Ovary (tissue), 9 donors: Measurements from ENCODE around the gene CACNA1E. TPM values are rescaled to one million over a fixed set of nuclear protein-coding genes. Genes with fewer than 3 reads are reported as not detected.

Experiments used
- DNase-seq, 5 donors: peaks; one replicate each; pipeline ENCODE4 v3.0.0-alpha.2; 2019 to 2020
- H3K27ac ChIP-seq, 2 donors: fragments of 200-600 bp; one replicate each; pipeline versions ENCODE4 v1.5.1 to v1.8.0; 2019 to 2022
- H3K27me3 ChIP-seq: fragments of 200-600 bp; one replicate; pipeline ENCODE4 v1.8.0; 2022
- H3K36me3 ChIP-seq: fragments of 200-600 bp; sonication (generic); one replicate; pipeline ENCODE4 v1.5.1; 2019
- H3K4me1 ChIP-seq: one replicate; pipeline ENCODE4 v1.8.1; 2013; ENCODE audit warnings: mild to moderate bottlenecking, moderate library complexity; ENCODE audit not compliant: insufficient read depth
- H3K4me3 ChIP-seq: fragments of 200-600 bp; sonication (generic); one replicate; pipeline ENCODE4 v1.5.1; 2017
- H3K9me3 ChIP-seq, 2 donors: fragments of 200-600 bp in 1 of 2; sonication (generic) in 1 of 2; one replicate each; pipeline versions ENCODE4 v1.5.1 to v1.8.1; 2013 to 2019; ENCODE audit warnings: mild to moderate bottlenecking in 1 of 2, moderate library complexity in 1 of 2
- EP300 ChIP-seq: sonication (generic); formaldehyde crosslinking; IDR thresholded peaks from one replicate; pipeline ENCODE4 v1.6.1; 2017; ENCODE audit warnings: antibody characterized with exemption
- POLR2A ChIP-seq: fragments of 450-650 bp; IDR thresholded peaks from one replicate; pipeline ENCODE4 v1.6.1; 2017; ENCODE audit warnings: antibody characterized with exemption, mild to moderate bottlenecking, moderate library complexity
- WGBS, 3 donors: extraction: QIAGEN DNeasy Blood & Tissue Kit in 1 of 3; methylation state at CpG; one replicate each; pipeline versions ENCODE4 v1.1.5 to v1.1.7; 2013 to 2017; 5-methylcytosine and 5-hydroxymethylcytosine counted together
- intact Hi-C, 4 donors: fragments of 100-400 bp; cut with DNase I; formaldehyde crosslinking; loops; one replicate each; pipeline versions ENCODE4 v1.11.0 to v1.15.1; 2022 to 2023
- polyA plus RNA-seq, 2 donors: library from polyadenylated mRNA; stranded (reverse); fragments of 200-250 nt in 1 of 2; fragments of 350-450 nt in 1 of 2; fragmentation: Illumina TruSeq in 1 of 2; extraction: RNeasy Lipid Tissue Mini Kit (QIAGEN cat#74804) in 1 of 2; gene quantifications; one replicate each; pipeline ENCODE4 v1.2.3, GENCODE V29; 2013 to 2014
- total RNA-seq, 7 donors: library from RNA; depleted of rRNA in 2 of 7; stranded (reverse); fragments of >200 nt in 2 of 7; fragmentation: NEBNext Ultra II Directional in 3 of 7; extraction: Animal tissue kit (Norgen Biotek cat#: 25700) in 3 of 7; gene quantifications; one replicate each; pipeline versions ENCODE4 v1.1.0 to v1.2.4, GENCODE V29; 2016 to 2023
- TF ChIP-seq, protein P1 (sequence below), 3 donors: fragments of 450-650 bp in 2 of 3; fragments of 200-600 bp in 1 of 3; IDR thresholded peaks; one replicate each; pipeline versions ENCODE4 v1.5.1 to v1.8.0; 2016 to 2022; ENCODE audit warnings: antibody characterized with exemption in 3 of 3, mild to moderate bottlenecking in 1 of 3
- donor health status: DM: no; HTN: no; CAD: no; lungs with moderate emphysema.
- donor health status: DM: no; HTN: no; CAD: no.
- donor health status: Bipolar disorder and iron deficiency.
- donor health status: DM: yes; HTN: yes; CAD: no.
- donor health status: DM: no; HTN: no; CAD: no.
- donor health status: DM: yes; HTN: yes; CAD: no.

The CACNA1E gene
- total and polyA plus RNA-seq, 9 donors = 0.01 to 0.34 (median 0.10) TPM; not detected in 3

DNA sequence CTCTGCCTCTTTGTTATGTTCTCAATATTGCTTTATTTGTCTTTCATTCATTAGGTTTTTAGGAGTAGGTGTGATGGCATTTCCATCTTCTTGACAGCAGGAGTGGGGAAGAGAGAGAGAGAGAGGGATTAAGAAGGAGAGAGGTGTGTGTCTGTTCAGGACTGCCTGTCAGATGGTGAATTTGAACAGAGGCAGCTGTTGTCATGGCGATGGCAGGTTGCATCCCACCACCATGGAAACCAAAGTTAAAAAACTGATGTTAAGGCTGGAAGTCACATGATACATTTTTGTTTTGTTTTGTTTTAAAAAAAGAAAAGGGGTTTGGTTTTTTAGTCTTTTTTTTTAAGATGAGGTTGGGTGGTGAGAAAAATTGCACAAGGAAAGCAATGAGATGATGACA is 18.3 kb downstream of the CACNA1E start:
- H3K4me1 ChIP-seq = no peaks in the 10 kb centered on the region
- no peaks in the 10 kb centered on the region for H3K27me3 ChIP-seq
- H3K36me3 ChIP-seq = no peaks in the 10 kb centered on the region
- intact Hi-C loops = no loop called here
- DNase-seq = no peak
- no peak overlapping the region for H3K4me3 ChIP-seq
- no peak for TF ChIP-seq POLR2A
- TF ChIP-seq EP300 = no peak
- H3K9me3 ChIP-seq = no peaks in the 10 kb centered on the region
- H3K27ac ChIP-seq = no peak overlapping the region
- 82 to 90% (median 84%) methylated on average over 1 of the region's 1 CpG for WGBS, 3 donors

DNA sequence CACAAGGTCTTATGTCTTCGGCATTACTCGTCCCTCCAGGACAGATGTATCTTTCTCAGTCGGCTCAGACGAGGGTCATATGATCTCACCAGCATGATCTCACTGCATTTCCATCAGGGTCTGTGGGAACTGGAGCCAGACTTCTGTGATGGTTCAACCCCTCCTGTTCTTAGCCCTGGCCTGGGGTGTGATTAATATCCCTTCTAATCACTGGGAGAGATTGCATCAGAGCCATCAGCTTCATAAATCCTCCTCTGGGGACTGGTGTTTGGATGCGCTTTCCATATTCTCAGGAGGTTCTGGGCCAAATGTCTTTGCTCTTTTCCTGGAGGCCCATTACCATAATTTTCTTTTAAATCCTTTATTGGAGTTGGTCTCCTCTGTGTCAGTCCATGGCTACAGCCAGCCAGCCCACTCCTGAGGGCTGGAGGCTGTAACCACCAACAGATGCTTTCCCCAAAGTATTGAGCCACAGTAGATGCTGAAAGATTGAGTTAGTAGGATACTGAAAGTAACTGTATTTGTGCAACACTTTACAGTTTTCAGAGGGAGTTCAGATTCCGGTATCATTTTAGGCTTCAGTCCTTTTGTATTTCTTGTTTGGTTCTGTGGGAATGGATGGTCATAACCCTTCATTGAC is 20.0 kb downstream of the CACNA1E start:
- H3K9me3 ChIP-seq = no peaks in the 10 kb centered on the region
- H3K27ac ChIP-seq = no peak overlapping the region
- no peak overlapping the region for H3K4me3 ChIP-seq
- H3K27me3 ChIP-seq = no peaks in the 10 kb centered on the region
- TF ChIP-seq POLR2A (no peak), EP300 (no peak)
- TF ChIP-seq, protein P1, sequence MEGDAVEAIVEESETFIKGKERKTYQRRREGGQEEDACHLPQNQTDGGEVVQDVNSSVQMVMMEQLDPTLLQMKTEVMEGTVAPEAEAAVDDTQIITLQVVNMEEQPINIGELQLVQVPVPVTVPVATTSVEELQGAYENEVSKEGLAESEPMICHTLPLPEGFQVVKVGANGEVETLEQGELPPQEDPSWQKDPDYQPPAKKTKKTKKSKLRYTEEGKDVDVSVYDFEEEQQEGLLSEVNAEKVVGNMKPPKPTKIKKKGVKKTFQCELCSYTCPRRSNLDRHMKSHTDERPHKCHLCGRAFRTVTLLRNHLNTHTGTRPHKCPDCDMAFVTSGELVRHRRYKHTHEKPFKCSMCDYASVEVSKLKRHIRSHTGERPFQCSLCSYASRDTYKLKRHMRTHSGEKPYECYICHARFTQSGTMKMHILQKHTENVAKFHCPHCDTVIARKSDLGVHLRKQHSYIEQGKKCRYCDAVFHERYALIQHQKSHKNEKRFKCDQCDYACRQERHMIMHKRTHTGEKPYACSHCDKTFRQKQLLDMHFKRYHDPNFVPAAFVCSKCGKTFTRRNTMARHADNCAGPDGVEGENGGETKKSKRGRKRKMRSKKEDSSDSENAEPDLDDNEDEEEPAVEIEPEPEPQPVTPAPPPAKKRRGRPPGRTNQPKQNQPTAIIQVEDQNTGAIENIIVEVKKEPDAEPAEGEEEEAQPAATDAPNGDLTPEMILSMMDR (IDR thresholded peaks at IDR 0.05) = no peak
- intact Hi-C loops = no loop called here
- DNase-seq = no peak
- H3K4me1 ChIP-seq = no peaks in the 10 kb centered on the region
- 48 to 54% (median 51%) methylated on average over 6 of the region's 6 CpGs for WGBS, 3 donors
- H3K36me3 ChIP-seq = no peaks in the 10 kb centered on the region

DNA sequence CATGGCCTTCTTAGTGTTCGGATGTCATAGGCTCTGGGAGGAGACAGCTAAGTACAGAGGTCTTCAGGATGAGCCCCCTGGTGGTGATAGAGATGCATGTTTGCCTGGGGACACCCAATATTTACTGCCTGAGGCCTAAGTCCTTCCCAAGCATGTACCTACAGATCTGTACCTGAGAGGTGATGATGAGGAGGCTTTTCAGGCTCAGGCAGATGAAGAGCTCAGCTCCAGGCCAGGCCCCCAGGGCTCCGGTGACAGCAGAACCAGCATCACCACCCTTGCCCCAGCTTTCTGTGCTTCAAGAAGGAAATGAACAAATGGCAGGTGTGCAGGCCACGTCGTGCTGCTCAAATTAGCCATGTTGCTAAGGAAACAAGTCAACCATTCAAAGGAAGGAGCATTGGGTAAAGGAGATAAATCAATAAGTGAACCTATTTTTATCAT is 21.1 kb downstream of the CACNA1E start:
- no peak overlapping the region for H3K4me3 ChIP-seq
- H3K27me3 ChIP-seq = no peaks in the 10 kb centered on the region
- TF ChIP-seq, protein P1 (IDR thresholded peaks at IDR 0.05) = no peak
- TF ChIP-seq EP300 (no peak), POLR2A (no peak)
- DNase-seq = no peak
- WGBS, 3 donors = 56 to 67% (median 64%) methylated on average over 4 of the region's 4 CpGs
- H3K4me1 ChIP-seq = no peaks in the 10 kb centered on the region
- H3K36me3 ChIP-seq = no peaks in the 10 kb centered on the region
- intact Hi-C loops = no loop called here
- no peak overlapping the region for H3K27ac ChIP-seq
- no peaks in the 10 kb centered on the region for H3K9me3 ChIP-seq

DNA sequence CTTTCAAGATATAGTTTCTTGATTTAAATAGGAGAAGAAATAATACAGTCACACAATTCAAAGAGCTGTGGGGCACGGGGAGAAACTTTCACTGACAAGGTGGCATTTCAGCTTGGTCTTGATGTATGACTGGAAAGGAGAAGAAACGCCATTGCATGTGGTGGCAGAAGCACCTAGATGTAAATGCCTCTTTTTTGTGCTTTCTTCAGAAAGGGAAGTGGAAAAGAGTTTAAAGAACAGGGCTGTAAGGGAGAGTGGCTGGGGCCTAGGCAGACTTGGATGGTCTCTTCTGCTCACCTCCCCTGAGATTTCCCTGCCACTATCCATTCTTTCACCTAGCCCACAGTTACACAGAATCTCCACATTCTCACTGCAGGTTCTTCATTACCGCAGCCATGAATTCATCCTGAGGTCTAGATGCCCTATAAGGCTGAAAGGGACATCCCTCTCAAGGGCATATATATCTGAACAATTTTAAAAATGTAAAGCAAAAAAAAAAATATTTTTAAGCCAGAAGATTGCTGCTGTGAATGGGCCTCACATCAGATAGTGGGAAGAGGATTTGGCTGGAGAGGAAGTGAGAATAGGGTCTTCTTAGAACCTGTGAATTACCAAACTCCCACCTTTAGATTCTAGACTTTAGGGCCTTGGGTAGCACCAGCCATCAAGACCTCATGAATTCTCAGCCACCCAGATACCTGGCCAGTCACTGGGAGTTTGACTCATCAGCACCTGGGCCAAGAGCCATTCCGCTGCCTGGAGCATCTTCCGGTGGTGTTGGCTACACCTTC is 23.4 kb downstream of the CACNA1E start:
- intact Hi-C loops = no loop called here
- TF ChIP-seq EP300 (no peak), POLR2A (no peak)
- TF ChIP-seq, protein P1 (IDR thresholded peaks at IDR 0.05) = no peak
- Histone ChIP-seq H3K27ac (no peak overlapping the region), H3K4me1 (no peaks in the 10 kb centered on the region), H3K36me3 (no peaks in the 10 kb centered on the region), H3K27me3 (no peaks in the 10 kb centered on the region), H3K4me3 (no peak overlapping the region), H3K9me3 (no peaks in the 10 kb centered on the region)
- no peak for DNase-seq
- WGBS, 3 donors = 82 to 90% (median 90%) methylated on average over 5 of the region's 5 CpGs
